Mesenchymal stem cell (in vitro differentiated cells and primary cell): Measurements from ENCODE around the gene FOXJ3.

ENCODE experiments used
- DNase-seq: peaks from one replicate; pipeline ENCODE4 v3.0.0-alpha.2; 2013
- H2AFZ ChIP-seq: one replicate; pipeline ENCODE4 v1.6.1; 2013; ENCODE audit warnings: low read depth, mild to moderate bottlenecking, control low read depth, inconsistent platforms, low read length, moderate library complexity
- H2AK5ac ChIP-seq: 2 replicates; pipeline ENCODE4 v1.6.1; 2013; ENCODE audit warnings: low read length, moderate library complexity, mild to moderate bottlenecking, inconsistent platforms; ENCODE audit not compliant: severe bottlenecking
- H2BK120ac ChIP-seq: one replicate; pipeline ENCODE4 v1.6.1; 2013; ENCODE audit warnings: low read depth, mild to moderate bottlenecking, inconsistent platforms, low read length, moderate library complexity
- H2BK12ac ChIP-seq, 2 experiments: one replicate each; pipeline ENCODE4 v1.6.1; 2013; ENCODE audit warnings: inconsistent platforms in 2 of 2, low read length in 2 of 2, mild to moderate bottlenecking in 2 of 2, moderate library complexity in 2 of 2, control low read depth in 1 of 2
- H2BK15ac ChIP-seq: one replicate; pipeline ENCODE4 v1.6.1; 2013; ENCODE audit warnings: mild to moderate bottlenecking, low read depth, inconsistent platforms; ENCODE audit not compliant: poor library complexity, severe bottlenecking
- H2BK5ac ChIP-seq: 2 replicates; pipeline ENCODE4 v1.6.1; 2013; ENCODE audit warnings: low read depth, mild to moderate bottlenecking, low read length, control low read depth, inconsistent platforms; ENCODE audit not compliant: poor library complexity, severe bottlenecking
- H3K14ac ChIP-seq, 2 experiments: one replicate each; pipeline ENCODE4 v1.6.1; 2013; ENCODE audit warnings: inconsistent platforms in 2 of 2, low read length in 2 of 2, control low read depth in 1 of 2, mild to moderate bottlenecking in 1 of 2, moderate library complexity in 1 of 2
- H3K18ac ChIP-seq, 2 experiments: one replicate each; pipeline ENCODE4 v1.6.1; 2013; ENCODE audit warnings: inconsistent platforms in 2 of 2, low read length in 2 of 2, control low read depth in 1 of 2, low read depth in 1 of 2, mild to moderate bottlenecking in 1 of 2
- H3K23ac ChIP-seq, 2 experiments: one replicate each; pipeline ENCODE4 v1.6.1; 2013; ENCODE audit warnings: inconsistent platforms in 2 of 2, low read length in 2 of 2, mild to moderate bottlenecking in 2 of 2, moderate library complexity in 2 of 2, control low read depth in 1 of 2
- H3K27ac ChIP-seq: 2 replicates; pipeline ENCODE4 v1.5.1; 2013; ENCODE audit warnings: mild to moderate bottlenecking, moderate library complexity, low read length, control low read depth, inconsistent platforms; ENCODE audit not compliant: poor library complexity, severe bottlenecking
- H3K27me3 ChIP-seq, 2 experiments: 2 replicates each; pipeline versions ENCODE4 v1.6.1 to v1.7.0; 2013; ENCODE audit warnings: low read length in 2 of 2, mild to moderate bottlenecking in 2 of 2, moderate library complexity in 2 of 2, control low read depth in 1 of 2, inconsistent platforms in 1 of 2; ENCODE audit not compliant: control insufficient read depth in 1 of 2, insufficient read depth in 1 of 2
- H3K36me3 ChIP-seq, 2 experiments: 2 replicates each; pipeline versions ENCODE4 v1.6.1 to v1.7.0; 2013; ENCODE audit warnings: low read length in 2 of 2, control low read depth in 1 of 2, inconsistent platforms in 1 of 2, low read depth in 1 of 2, mild to moderate bottlenecking in 1 of 2; ENCODE audit not compliant: insufficient read depth in 2 of 2, control insufficient read depth in 1 of 2
- H3K4ac ChIP-seq, 2 experiments: one replicate each; pipeline ENCODE4 v1.6.1; 2013; ENCODE audit warnings: inconsistent platforms in 2 of 2, low read length in 2 of 2, mild to moderate bottlenecking in 2 of 2, moderate library complexity in 2 of 2, control low read depth in 1 of 2, low read depth in 1 of 2
- H3K4me1 ChIP-seq: 2 replicates; pipeline ENCODE4 v1.6.1; 2013; ENCODE audit warnings: low read depth, low read length, control low read depth; ENCODE audit not compliant: control insufficient read depth, insufficient read depth
- H3K4me2 ChIP-seq: 2 replicates; pipeline ENCODE4 v1.6.1; 2013; ENCODE audit warnings: low read length, mild to moderate bottlenecking, inconsistent platforms; ENCODE audit not compliant: poor library complexity, severe bottlenecking
- H3K4me3 ChIP-seq, 2 experiments: 2 replicates each; pipeline versions ENCODE4 v1.5.1 to v1.7.0; 2013; ENCODE audit warnings: low read length in 2 of 2, mild to moderate bottlenecking in 2 of 2, control low read depth in 1 of 2, low read depth in 1 of 2; ENCODE audit not compliant: insufficient read depth in 1 of 2
- H3K79me1 ChIP-seq: replicated peaks from 2 replicates; pipeline ENCODE4 v1.6.1; 2013; ENCODE audit warnings: mild to moderate bottlenecking, control low read depth, low read length, inconsistent platforms; ENCODE audit not compliant: poor library complexity, severe bottlenecking
- H3K9ac ChIP-seq: 2 replicates; pipeline ENCODE4 v1.7.0; 2013; ENCODE audit warnings: mild to moderate bottlenecking, low read length, moderate library complexity
- H3K9me3 ChIP-seq: 2 replicates; pipeline ENCODE4 v1.7.0; 2013; ENCODE audit warnings: mild to moderate bottlenecking, low read length; ENCODE audit not compliant: control insufficient read depth
- H4K8ac ChIP-seq: one replicate; pipeline ENCODE4 v1.6.1; 2013; ENCODE audit warnings: inconsistent platforms, mild to moderate bottlenecking, low read length, moderate library complexity
- H4K91ac ChIP-seq: one replicate; pipeline ENCODE4 v1.6.1; 2013; ENCODE audit warnings: mild to moderate bottlenecking, low read length, inconsistent platforms
- WGBS: methylation state at CpG from one replicate; pipeline ENCODE4 v1.1.7; 2013; ENCODE audit warnings: mixed read lengths; 5-methylcytosine and 5-hydroxymethylcytosine counted together

FOXJ3 gene

GRCh38 chr1:42128964-42129363 is 206.1 kb downstream of the FOXJ3 start:
- Histone ChIP-seq H3K27me3 (peaks cover 21 to 27% of the 10 kb centered on the region in 2 experiments), H3K18ac (no peak overlapping the region), H3K23ac (no peak overlapping the region), H2BK15ac (no peak overlapping the region), H2AFZ (no peak overlapping the region), H3K4me1 (no peaks in the 10 kb centered on the region), H3K14ac (no peak overlapping the region), H2BK12ac (no peak overlapping the region), H4K91ac (no peak overlapping the region), H3K27ac (no peak overlapping the region), H2BK120ac (no peak overlapping the region), H3K4me2 (no peak overlapping the region), H3K4me3 (no peak overlapping the region), H2AK5ac (no peak overlapping the region), H3K4ac (no peak overlapping the region), H4K8ac (no peak overlapping the region), H3K79me1 (no peaks in the 10 kb centered on the region), H3K9me3 (no peaks in the 10 kb centered on the region), H3K36me3 (no peaks in the 10 kb centered on the region), H3K9ac (no peak overlapping the region), H2BK5ac (no peak overlapping the region)
- no peak for DNase-seq
- 77% methylated on average over 3 of the region's 3 CpGs for WGBS

GRCh38 chr1:42128499-42128898 is 206.5 kb downstream of the FOXJ3 start:
- Histone ChIP-seq H2BK12ac (no peak overlapping the region), H3K18ac (no peak overlapping the region), H3K4me3 (no peak overlapping the region), H3K4ac (no peak overlapping the region), H4K8ac (no peak overlapping the region), H3K23ac (no peak overlapping the region), H4K91ac (no peak overlapping the region), H3K27ac (no peak overlapping the region), H3K4me1 (no peaks in the 10 kb centered on the region), H3K14ac (no peak overlapping the region), H3K9ac (no peak overlapping the region), H2BK5ac (no peak overlapping the region), H3K4me2 (no peak overlapping the region), H2AK5ac (no peak overlapping the region), H2BK120ac (no peak overlapping the region), H3K9me3 (no peaks in the 10 kb centered on the region), H3K79me1 (no peaks in the 10 kb centered on the region), H2BK15ac (no peak overlapping the region), H3K27me3 (peaks cover 21 to 30% of the 10 kb centered on the region in 2 experiments), H3K36me3 (no peaks in the 10 kb centered on the region), H2AFZ (no peak overlapping the region)
- WGBS: 71% methylated on average over 2 of the region's 2 CpGs
- no peak for DNase-seq

GRCh38 chr1:42127767-42128166 is 207.3 kb downstream of the FOXJ3 start:
- no peak overlapping the region for H2BK15ac ChIP-seq
- H3K18ac ChIP-seq: no peak overlapping the region
- H3K27ac ChIP-seq: no peak overlapping the region
- no peak for DNase-seq
- H2BK120ac ChIP-seq: no peak overlapping the region
- H3K23ac ChIP-seq: no peak overlapping the region
- no peak overlapping the region for H3K4me3 ChIP-seq
- H3K4me1 ChIP-seq: no peaks in the 10 kb centered on the region
- H2AFZ ChIP-seq: no peak overlapping the region
- H3K4ac ChIP-seq: no peak overlapping the region
- H4K8ac ChIP-seq: no peak overlapping the region
- H2BK5ac ChIP-seq: no peak overlapping the region
- no peak overlapping the region for H2AK5ac ChIP-seq
- peaks cover 21 to 30% of the 10 kb centered on the region in 2 experiments for H3K27me3 ChIP-seq
- H3K36me3 ChIP-seq: no peaks in the 10 kb centered on the region
- H2BK12ac ChIP-seq: no peak overlapping the region
- no peaks in the 10 kb centered on the region for H3K79me1 ChIP-seq
- H3K14ac ChIP-seq: no peak overlapping the region
- 88% methylated on average over 5 of the region's 6 CpGs for WGBS
- H3K9ac ChIP-seq: no peak overlapping the region
- no peak overlapping the region for H3K4me2 ChIP-seq
- H4K91ac ChIP-seq: no peak overlapping the region
- no peaks in the 10 kb centered on the region for H3K9me3 ChIP-seq
